GM19240 (cell line): ENCODE measurements around the gene RERE.
A peak's percentile ranks its signal among the peaks of the same experiment; 100 is the strongest.
"Not testable (repeated sequence)": the region's sequence is repeated elsewhere in the genome, so short reads cannot be mapped to it uniquely, and the experiment has no call there.

Source experiments
- DNase-seq: peaks from one replicate; pipeline ENCODE4 v3.0.0; 2011; ENCODE audit warnings: low spot score; ENCODE audit not compliant: insufficient read length

RERE gene

DNA sequence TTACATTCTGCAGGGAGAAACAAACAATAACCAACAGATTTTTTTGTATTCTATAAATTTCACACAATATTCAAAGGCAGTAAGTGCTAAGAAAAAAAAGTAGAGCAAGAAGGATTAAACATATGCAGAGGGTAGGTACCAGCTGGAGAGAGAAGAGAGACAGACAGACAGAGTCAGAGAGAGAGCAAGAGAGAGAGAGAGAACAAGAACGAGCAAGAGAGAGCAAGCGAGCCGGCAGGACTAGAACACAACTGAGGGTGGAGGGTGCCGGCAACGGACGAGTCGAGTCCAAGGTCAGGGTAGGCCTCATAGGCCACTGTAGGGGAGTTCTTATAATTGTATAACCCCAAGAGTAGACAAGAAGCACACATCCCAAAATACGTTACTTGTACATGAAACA is 97.1 kb downstream of the RERE start:
- no peak for DNase-seq

DNA sequence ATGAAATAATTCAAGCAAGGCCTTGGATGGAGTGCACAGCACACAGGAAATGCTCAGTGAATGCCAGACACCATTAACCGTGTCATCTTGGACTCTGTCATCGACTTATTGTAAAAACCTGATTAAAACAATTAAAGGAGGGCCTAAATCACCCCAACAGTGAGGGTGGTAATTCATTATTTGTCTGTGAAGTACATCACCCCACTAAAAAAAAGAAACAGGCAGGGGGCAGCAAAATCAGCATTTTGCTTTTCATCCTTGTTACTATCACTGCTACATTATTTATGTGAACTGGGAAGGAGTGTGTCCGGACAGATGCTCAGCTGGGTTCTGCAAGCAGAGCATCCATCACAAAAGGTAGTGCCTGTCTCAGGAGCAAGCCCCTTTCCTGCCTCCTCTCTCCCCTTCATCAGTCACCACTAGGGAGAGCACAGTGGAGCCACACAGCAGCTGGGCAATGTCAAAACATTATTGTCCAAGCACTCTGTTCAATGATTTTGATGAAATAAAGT is 98.5 kb downstream of the RERE start:
- DNase-seq = no peak

- no peak for DNase-seq
These were observed 100.3 kb downstream of the RERE start for GRCh38 chr1:8717148-8717547.

DNA sequence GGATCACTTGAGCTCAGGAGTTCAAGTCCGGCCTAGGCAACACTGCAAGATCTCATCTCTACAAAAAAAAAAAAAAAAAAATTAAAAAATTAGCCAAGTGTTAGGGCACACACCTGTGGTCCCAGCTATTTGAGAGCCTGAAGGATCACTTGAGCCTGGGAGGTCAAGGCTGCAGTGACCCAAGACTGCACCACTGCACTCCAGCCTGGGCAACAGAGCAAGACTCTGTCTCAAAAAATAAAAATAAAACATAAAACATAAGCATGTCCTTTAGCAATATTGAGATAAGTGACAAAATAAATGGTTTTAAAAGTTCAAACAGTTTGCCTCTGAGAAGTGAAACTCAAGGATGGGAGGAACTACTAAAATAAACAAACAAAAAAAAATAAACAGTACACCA is 101.2 kb downstream of the RERE start:
- no peak for DNase-seq

GRCh38 chr1:8714173-8714572 is 103.3 kb downstream of the RERE start:
- DNase-seq = no peak

DNA sequence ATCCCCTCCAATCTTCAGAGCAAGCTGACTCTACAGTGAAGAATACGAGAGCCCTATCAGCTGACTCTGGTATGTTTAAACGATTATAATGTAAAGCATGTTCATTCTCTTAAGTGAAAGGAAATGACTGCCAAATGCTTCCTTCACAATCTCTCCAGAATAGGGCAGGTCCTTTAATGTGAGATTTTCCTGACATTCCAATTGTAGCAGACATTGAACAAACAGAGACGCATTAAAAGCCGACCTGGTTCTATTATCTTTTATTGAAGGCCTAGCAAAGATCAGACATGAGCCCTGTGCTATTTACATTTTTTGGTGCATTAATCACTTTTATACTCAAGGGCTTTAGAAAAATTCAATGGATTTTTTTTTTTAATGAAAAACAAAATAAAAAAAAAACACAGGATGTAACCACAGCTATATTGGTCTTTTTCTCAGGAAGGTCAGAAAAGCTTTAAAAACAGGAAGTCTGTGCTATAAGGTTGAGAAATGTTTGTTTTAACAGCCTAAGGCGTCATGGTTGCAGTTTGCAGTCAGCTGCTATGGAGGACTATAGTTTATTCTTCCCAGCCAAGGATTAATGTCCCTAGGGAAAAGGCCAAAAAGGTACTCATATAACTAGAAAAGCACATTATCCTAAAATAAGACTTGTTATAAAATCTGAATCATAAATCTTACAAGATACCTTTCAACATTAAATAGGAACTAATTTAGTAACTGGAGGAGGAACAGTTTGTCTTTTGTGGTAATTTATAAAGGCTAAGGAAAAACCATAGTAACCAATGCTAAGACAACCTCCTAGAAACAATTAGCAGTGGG is 104.8 kb downstream of the RERE start:
- DNase-seq = no peak

DNA sequence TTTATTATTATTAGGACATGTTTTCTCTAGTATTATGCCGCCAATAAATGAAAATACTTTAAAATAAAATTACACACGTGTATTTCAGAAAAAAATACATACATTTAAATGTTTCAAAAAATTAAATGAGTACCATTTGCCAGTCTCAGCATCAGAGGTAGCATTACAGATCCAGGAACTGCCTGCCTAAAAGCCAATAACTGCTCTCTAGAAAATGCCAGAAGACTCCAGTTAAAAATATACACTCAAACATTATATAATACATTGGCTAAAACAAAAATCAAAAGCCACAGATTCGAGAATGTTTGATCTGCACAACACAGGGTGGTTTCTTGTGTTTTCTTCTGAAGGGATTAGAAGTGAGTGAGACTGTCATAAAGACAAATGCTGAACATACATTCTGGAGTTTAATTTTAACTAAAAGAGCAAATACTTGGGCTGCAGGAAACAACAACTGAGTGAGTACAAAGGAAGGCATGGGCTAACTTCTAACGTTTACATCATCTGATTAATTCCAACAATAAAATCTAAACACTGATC is 105.5 kb downstream of the RERE start:
- DNase-seq = no peak

- no peak for DNase-seq
These were observed 106.3 kb downstream of the RERE start for GRCh38 chr1:8711151-8711550.

GRCh38 chr1:8708259-8708658 is 109.2 kb downstream of the RERE start:
- no peak for DNase-seq

- DNase-seq = no peak
These were observed 110.4 kb downstream of the RERE start for GRCh38 chr1:8706995-8707396.

DNA sequence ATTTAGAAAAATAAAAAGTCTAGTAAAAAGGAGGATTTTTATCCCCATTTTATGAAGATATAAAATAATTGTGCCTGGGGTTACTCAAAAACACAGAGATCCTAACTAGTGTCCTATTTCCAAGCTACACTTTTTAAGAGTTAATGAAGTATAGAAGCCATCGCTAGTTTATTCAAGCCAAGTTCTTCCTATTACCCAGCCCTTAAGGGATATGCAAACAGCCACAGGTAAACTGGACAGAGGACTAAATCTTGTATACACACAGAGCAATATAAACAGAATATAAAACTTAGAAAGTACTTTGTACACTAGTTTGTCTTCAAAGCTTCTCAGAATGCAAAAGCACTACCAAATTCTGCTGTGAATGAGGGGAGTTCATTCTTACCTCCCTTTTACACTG is 111.1 kb downstream of the RERE start:
- DNase-seq = no peak

GRCh38 chr1:8704866-8705506 is 112.5 kb downstream of the RERE start:
- no peak for DNase-seq

- peak; percentile 71 for DNase-seq
These were observed 114.3 kb downstream of the RERE start for GRCh38 chr1:8702850-8703810.

DNA sequence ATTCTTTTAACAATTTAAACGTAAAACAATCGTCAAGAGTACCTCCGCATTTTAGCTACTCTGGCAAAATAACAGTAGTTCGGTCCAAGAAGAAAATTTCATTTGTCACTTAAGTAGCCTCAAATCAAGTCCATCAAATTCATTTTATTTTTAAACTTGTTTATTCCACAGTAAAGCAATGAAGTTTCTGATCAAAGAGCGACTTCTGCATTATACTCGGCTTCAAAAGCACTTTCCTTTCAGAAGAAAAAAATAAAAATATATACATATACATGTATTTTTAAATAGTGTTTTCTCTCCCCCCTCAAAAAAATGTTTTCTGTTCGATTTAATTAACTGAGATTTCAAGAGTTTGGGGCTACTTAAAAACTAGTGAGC is 115.0 kb downstream of the RERE start:
- no peak for DNase-seq

DNA sequence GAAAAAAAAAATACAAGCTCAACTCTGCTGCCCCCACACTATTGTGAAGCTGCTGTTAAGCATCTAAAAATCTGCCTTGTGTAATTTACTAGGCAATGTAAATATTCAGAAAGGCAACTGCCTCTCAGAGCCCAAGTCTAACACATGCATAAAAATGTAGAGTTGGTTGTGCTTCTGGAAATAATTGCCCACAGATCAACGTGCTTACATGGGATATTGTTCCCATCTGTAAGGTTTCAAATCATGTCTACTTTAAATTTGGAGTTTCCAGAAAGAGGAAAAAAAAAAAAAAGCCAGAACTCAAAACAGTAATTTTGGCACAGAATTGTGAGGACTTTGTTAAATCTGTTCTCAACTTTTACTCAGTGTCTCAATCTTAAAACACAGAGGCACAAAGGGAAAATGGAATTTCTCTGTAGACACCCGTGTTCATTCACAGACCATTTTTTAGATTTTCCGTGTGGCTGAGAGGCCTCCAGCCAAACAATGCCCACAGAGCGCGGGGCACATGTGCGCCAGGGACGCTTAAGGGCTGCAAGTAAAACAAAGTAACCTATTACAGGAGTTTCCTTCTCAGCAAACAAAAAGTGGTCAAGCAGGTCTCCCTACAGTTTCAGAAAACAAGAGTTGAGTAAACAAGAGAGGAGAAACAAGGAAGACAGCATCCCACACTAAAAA is 115.5 kb downstream of the RERE start:
- DNase-seq = no peak

DNA sequence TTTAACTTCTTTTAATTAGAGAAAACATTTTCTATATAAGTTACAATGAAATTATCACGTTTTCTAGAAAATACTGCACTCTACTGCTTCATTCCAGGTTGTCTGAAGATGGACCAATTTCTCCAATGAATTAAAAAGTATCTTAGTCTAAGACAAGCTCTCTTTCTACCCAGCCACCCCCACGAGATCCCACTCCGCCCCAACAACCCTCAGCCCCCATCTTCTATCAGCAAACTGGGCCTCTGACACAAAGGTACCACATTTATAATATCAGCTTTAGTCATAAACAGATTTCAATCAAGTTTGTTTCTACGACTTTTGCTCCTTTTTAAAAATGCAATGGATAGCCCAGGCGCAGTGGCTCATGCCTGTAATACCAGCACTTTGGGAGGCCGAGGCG is 117.8 kb downstream of the RERE start:
- no peak for DNase-seq

- DNase-seq = no peak
These were observed 118.4 kb downstream of the RERE start for GRCh38 chr1:8698937-8699447.

- no peak for DNase-seq
These were observed 119.3 kb downstream of the RERE start for GRCh38 chr1:8698012-8698630.

GRCh38 chr1:8695442-8695841 is 122.0 kb downstream of the RERE start:
- DNase-seq = not testable (repeated sequence)

DNA sequence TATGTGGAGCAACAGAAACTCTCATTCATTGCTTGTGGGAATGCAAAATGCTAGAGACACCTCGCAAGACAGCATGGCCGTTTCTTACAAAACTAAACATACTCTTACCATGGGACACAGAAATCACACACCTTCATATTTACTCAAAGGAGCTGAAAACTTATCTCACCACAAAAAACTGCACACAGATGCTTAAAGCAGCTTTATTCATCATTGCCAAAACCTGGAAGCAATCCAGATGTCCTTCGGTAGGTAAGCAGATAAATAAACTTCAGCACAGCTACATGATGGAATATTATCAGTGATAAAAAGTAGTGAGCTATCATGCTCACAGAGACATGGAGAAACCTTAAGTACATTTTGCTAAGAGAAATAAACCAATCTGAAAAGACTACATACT is 124.3 kb downstream of the RERE start:
- DNase-seq = no peak
